Spleen (tissue), 11 donors: ENCODE measurements around the gene RAB28. TPM values are rescaled to one million over a fixed set of nuclear protein-coding genes. Genes with fewer than 3 reads are reported as not detected.

ENCODE experiments used
- DNase-seq: peaks from one replicate; pipeline ENCODE4 v3.0.0-alpha.2; 2020
- H3K27ac ChIP-seq, 8 donors: fragments of 200-600 bp; sonication (generic) in 7 of 8; 1 replicate in 4 of 8; 2 replicates in 4 of 8; pipeline versions ENCODE4 v1.5.0 to v1.8.0; 2016 to 2021; ENCODE audit warnings: inconsistent platforms in 4 of 8, mild to moderate bottlenecking in 4 of 8, moderate library complexity in 1 of 8
- H3K27me3 ChIP-seq, 7 donors: fragments of 200-600 bp; sonication (generic) in 6 of 7; replicated peaks in 1 of 7; 1 replicate in 4 of 7; 2 replicates in 3 of 7; pipeline versions ENCODE4 v1.5.0 to v1.8.0; 2016 to 2021; ENCODE audit warnings: inconsistent platforms in 3 of 7, mild to moderate bottlenecking in 1 of 7
- H3K36me3 ChIP-seq, 6 donors: fragments of 200-600 bp; sonication (generic) in 5 of 6; 1 replicate in 4 of 6; 2 replicates in 2 of 6; pipeline versions ENCODE4 v1.5.0 to v1.8.0; 2016 to 2021; ENCODE audit warnings: inconsistent platforms in 2 of 6
- H3K4me1 ChIP-seq, 6 donors: fragments of 200-600 bp; sonication (generic) in 5 of 6; 1 replicate in 3 of 6; 2 replicates in 3 of 6; pipeline versions ENCODE4 v1.5.0 to v1.8.0; 2016 to 2021; ENCODE audit warnings: inconsistent platforms in 3 of 6
- H3K4me3 ChIP-seq, 8 donors: fragments of 200-600 bp; sonication (generic) in 7 of 8; 1 replicate in 4 of 8; 2 replicates in 4 of 8; pipeline versions ENCODE4 v1.5.0 to v1.8.0; 2016 to 2021; ENCODE audit warnings: inconsistent platforms in 4 of 8, mild to moderate bottlenecking in 4 of 8, moderate library complexity in 2 of 8
- H3K9me3 ChIP-seq, 8 donors: fragments of 200-600 bp; sonication (generic) in 7 of 8; 1 replicate in 4 of 8; 2 replicates in 4 of 8; pipeline versions ENCODE4 v1.5.0 to v1.8.0; 2016 to 2021; ENCODE audit warnings: inconsistent platforms in 4 of 8
- POLR2A ChIP-seq, 3 donors: fragments of 450-650 bp; IDR thresholded peaks; one replicate each; pipeline ENCODE4 v1.5.1; 2017; ENCODE audit warnings: antibody characterized with exemption in 3 of 3, mild to moderate bottlenecking in 1 of 3
- POLR2AphosphoS5 ChIP-seq, 3 donors: sonication (generic); formaldehyde crosslinking; IDR thresholded peaks; one replicate each; pipeline ENCODE4 v1.5.1; 2017; ENCODE audit warnings: antibody characterized with exemption in 3 of 3
- WGBS, 5 donors: extraction: QIAGEN DNeasy Blood & Tissue Kit in 3 of 5; methylation state at CpG; one replicate each; pipeline versions ENCODE4 v1.1.5 to v1.1.7; 2013 to 2018; 5-methylcytosine and 5-hydroxymethylcytosine counted together
- intact Hi-C: fragments of 100-400 bp; cut with DNase I; formaldehyde crosslinking; loops from one replicate; pipeline ENCODE4 v1.15.0; 2023; ENCODE audit warnings: low total_unique reads
- polyA plus RNA-seq, 3 donors: library from polyadenylated mRNA; stranded (reverse); fragments of 200-250 nt; gene quantifications; one replicate each; pipeline ENCODE4 v1.2.1, GENCODE V29; 2013
- total RNA-seq, 7 donors: library from RNA; depleted of rRNA in 3 of 7; stranded (reverse); fragments of >200 nt in 3 of 7; fragmentation: NEBNext Ultra II Directional in 4 of 7; extraction: Animal tissue kit (Norgen Biotek cat#: 25700) in 4 of 7; gene quantifications; one replicate each; pipeline versions ENCODE4 v1.1.0 to v1.2.1, GENCODE V29; 2016 to 2021
- TF ChIP-seq, protein P1 (sequence below), 11 experiments: fragments of 200-600 bp in 7 of 11; fragments of 450-650 bp in 4 of 11; sonication (generic) in 4 of 11; IDR thresholded peaks in 8 of 11; conservative IDR thresholded peaks in 3 of 11; 1 replicate in 7 of 11; 2 replicates in 4 of 11; pipeline versions ENCODE4 v1.4.0 to v1.8.0; 2016 to 2021; ENCODE audit warnings: antibody characterized with exemption in 11 of 11, inconsistent platforms in 4 of 11, mild to moderate bottlenecking in 1 of 11
- donor health status: healthy with polysubstance abuse.
- donor health status: DM: no; HTN: no; CAD: no; lungs with moderate emphysema.
- donor health status: DM: no; HTN: no; CAD: no.
- donor health status: Bipolar disorder and iron deficiency.
- donor health status: healthy.
- donor health status: DM: no; HTN: no; CAD: no.
- donor health status: DM: yes; HTN: yes; CAD: no.

The RAB28 gene
- total and polyA plus RNA-seq, 10 donors, result 9.9 to 23.4 (median 18.3) TPM

DNA sequence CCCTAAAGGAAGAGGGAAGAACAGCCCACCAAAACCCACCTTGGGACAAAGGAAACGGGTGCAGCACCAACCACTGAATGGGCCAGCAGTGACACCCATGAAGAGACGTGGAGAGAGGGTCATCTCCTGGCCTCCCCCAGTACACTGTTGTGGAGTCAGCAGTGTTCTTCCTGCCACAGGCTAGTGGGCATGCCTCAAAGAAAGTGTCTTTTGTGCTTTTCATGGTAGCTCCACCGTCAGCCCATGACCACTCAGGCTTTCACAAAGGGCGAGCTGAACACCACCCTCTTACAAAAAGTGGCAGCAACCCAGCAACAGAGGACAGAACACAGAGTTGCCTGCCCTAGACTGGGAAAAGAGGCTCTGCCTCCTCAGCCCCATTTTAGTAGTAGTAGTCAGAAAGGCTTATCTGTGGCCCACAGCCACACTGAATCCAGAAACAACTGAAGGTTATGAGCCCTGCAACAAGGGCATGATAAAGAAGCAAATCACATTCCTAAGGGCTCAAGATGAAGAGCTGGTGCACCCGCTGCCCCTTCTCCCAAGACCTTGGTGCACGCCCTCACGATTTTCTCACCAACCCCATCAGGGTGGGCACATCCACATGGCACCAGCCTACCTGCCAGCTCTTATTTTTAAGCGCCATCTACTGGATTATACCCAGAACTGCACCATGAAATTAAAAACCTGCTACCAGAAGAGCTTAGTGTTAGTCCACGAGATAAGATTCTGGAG is 53.1 kb downstream of the RAB28 start:
- Histone ChIP-seq H3K4me3 (no peak overlapping the region), H3K27ac (no peak overlapping the region), H3K4me1 (peaks cover 0 to 20% (median 2%) of the 10 kb centered on the region in 6 donors), H3K9me3 (peaks cover 0 to 4% (median 2%) of the 10 kb centered on the region in 8 donors), H3K27me3 (no peaks in the 10 kb centered on the region), H3K36me3 (peaks cover 0 to 9% (median 0%) of the 10 kb centered on the region in 6 donors)
- DNase-seq, result no peak
- WGBS, 5 donors, result 86 to 91% (median 88%) methylated on average over 6 to 9 of the region's 9 CpGs
- TF ChIP-seq POLR2AphosphoS5 (IDR thresholded peaks at IDR 0.05) (no peak), POLR2A (IDR thresholded peaks at IDR 0.05) (no peak)
- TF ChIP-seq, protein P1, sequence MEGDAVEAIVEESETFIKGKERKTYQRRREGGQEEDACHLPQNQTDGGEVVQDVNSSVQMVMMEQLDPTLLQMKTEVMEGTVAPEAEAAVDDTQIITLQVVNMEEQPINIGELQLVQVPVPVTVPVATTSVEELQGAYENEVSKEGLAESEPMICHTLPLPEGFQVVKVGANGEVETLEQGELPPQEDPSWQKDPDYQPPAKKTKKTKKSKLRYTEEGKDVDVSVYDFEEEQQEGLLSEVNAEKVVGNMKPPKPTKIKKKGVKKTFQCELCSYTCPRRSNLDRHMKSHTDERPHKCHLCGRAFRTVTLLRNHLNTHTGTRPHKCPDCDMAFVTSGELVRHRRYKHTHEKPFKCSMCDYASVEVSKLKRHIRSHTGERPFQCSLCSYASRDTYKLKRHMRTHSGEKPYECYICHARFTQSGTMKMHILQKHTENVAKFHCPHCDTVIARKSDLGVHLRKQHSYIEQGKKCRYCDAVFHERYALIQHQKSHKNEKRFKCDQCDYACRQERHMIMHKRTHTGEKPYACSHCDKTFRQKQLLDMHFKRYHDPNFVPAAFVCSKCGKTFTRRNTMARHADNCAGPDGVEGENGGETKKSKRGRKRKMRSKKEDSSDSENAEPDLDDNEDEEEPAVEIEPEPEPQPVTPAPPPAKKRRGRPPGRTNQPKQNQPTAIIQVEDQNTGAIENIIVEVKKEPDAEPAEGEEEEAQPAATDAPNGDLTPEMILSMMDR (IDR thresholded peaks at IDR 0.05 in 8 of 11, conservative IDR thresholded peaks at IDR 0.05 in 3 of 11), result no peak
- intact Hi-C loops, result no loop called here

DNA sequence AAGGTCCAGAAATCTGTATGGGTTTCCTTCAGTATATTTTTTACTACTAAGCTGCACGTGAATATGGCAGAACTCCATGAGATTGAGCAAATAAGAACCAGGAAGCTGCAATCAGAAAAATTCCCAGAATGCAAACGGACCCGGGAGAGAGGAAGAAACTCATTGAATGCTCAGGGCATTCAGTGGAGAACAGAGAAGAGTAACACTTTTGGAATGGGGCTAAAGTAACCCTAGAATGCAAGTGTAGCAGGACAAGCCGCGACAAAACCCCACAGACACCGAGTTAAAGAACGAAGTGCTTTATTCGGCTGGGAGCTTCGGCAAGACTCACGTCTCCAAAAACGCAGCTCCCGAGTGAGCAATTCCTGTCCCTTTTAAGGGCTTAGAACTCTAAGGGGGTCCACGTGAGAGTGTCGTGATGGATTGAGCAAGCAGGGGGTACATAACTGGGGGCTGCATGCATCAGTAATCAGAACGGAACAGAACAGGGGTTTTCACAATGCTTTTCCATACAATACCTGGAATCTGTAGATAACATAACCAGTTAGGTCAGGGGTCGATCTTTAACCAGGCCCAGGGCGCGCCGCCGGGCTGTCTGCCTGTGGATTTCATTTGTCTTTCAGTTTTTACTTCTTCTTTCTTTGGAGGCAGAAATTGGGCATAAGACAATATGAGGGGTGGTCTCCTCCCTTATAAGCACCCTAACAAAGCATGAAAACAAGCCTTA is 56.4 kb downstream of the RAB28 start:
- intact Hi-C loops, result no loop called here
- Histone ChIP-seq H3K4me1 (peaks cover 0 to 8% (median 0%) of the 10 kb centered on the region in 6 donors), H3K9me3 (peaks cover 0 to 4% (median under 1%) of the 10 kb centered on the region in 8 donors), H3K36me3 (peaks cover 0 to 28% (median 6%) of the 10 kb centered on the region in 6 donors), H3K27me3 (no peaks in the 10 kb centered on the region), H3K4me3 (no peak overlapping the region), H3K27ac (no peak overlapping the region)
- 88 to 94% (median 92%) methylated on average over 20 of the region's 20 CpGs for WGBS, 5 donors
- TF ChIP-seq POLR2A (IDR thresholded peaks at IDR 0.05) (no peak), POLR2AphosphoS5 (IDR thresholded peaks at IDR 0.05) (no peak)
- TF ChIP-seq, protein P1 (IDR thresholded peaks at IDR 0.05 in 8 of 11, conservative IDR thresholded peaks at IDR 0.05 in 3 of 11), result no peak
- no peak for DNase-seq

DNA sequence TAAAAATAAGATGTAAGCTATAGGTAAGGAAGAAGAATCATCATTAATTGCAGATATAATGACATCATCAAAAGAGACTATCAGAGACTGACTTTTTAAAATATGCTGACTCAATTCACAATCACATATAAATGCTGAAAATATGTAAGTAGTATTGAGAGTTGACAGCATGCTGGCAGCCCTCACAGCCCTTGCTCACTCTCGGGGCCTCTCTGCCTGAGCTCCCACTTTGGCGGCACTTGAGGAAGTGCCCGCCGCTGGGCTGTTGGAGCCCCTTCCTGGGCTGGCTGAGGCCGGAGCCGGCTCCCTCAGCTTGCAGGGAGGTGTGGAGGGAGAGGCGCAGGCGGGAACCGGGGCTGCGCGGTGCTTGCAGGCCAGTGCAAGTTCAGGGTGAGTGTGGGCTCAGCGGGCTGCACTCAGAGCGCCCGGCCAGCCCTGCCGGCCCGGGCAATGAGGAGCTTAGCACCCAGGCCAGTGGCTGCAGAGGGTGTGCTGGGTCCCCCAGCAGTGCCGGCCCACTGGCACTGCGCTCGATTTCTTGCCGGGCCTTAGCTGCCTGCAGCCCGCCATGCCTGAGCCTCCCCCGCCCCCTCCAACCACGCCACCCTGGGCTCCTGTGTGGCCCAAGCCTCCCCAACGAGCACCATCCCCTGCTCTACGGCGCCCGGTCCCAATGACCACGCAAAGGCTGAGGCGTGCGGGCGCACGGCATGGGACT is 68.9 kb downstream of the RAB28 start:
- DNase-seq, result peak; percentile 71
- H3K36me3 ChIP-seq, result peaks cover 0 to 16% (median 0%) of the 10 kb centered on the region in 6 donors
- TF ChIP-seq, protein P1 (IDR thresholded peaks at IDR 0.05 in 8 of 11, conservative IDR thresholded peaks at IDR 0.05 in 3 of 11), result no peak
- peak in 1 of 3 donors; percentile 27 for TF ChIP-seq POLR2AphosphoS5 (IDR thresholded peaks at IDR 0.05)
- TF ChIP-seq POLR2A (IDR thresholded peaks at IDR 0.05), result no peak
- peaks cover 0 to 21% (median 6%) of the 10 kb centered on the region in 8 donors for H3K9me3 ChIP-seq
- H3K4me3 ChIP-seq, result no peak overlapping the region
- peak overlapping the region in 3 of 8 donors; percentile 8 to 51 (median 28) for H3K27ac ChIP-seq
- 81 to 86% (median 85%) methylated on average over 15 to 32 of the region's 32 CpGs for WGBS, 5 donors
- intact Hi-C loops, result no loop called here
- no peaks in the 10 kb centered on the region for H3K27me3 ChIP-seq
- H3K4me1 ChIP-seq, result peaks cover 0 to 33% (median 4%) of the 10 kb centered on the region in 6 donors
